ENCODE data around the gene KRT17. TPM values are rescaled to one million over a fixed set of nuclear protein-coding genes. Genes with fewer than 3 reads are reported as not detected.
"Not testable (repeated sequence)": the region's sequence is repeated elsewhere in the genome, so short reads cannot be mapped to it uniquely, and the experiment has no call there.

Gene KRT17
- total RNA-seq, 1 donor from 2014 or later: 762 TPM

- no peak for DNase-seq (ENCODE audit: low spot score)
Measured at GRCh38 chr17:41578538-41578937, 45.8 kb downstream of the KRT17 start.

GRCh38 chr17:41576740-41577139 is 47.6 kb downstream of the KRT17 start:
- not testable (repeated sequence) for DNase-seq (ENCODE audit: low spot score)

- DNase-seq (ENCODE audit: low spot score): no peak
Measured at GRCh38 chr17:41575336-41575735, 49.0 kb downstream of the KRT17 start.

GRCh38 chr17:41571561-41572434 is 52.6 kb downstream of the KRT17 start, which contains the start of gene KRT9:
Gene KRT9, minus strand, starts transcription at chr17:41572059. Its CDS starts 67 bp downstream, at chr17:41571992.
- DNase-seq (ENCODE audit: low spot score): no peak

Other genes starting within 250 kb of the KRT17 start
- not detected for gene KRT34, start 242.3 kb downstream of the KRT17 start, total RNA-seq (ENCODE audit: insufficient read depth, low replicate concordance)
- gene KRT31, start 227.0 kb downstream of the KRT17 start, total RNA-seq (ENCODE audit: insufficient read depth, low replicate concordance): not detected
- not detected for gene KRT37, start 200.0 kb downstream of the KRT17 start, total RNA-seq (ENCODE audit: insufficient read depth, low replicate concordance)
- gene KRT38, start 183.6 kb downstream of the KRT17 start, total RNA-seq (ENCODE audit: insufficient read depth, low replicate concordance): 0.48 TPM
- 1.2 TPM for gene KRT32, start 157.2 kb downstream of the KRT17 start, total RNA-seq (ENCODE audit: insufficient read depth, low replicate concordance)
- not detected for gene KRT35, start 143.4 kb downstream of the KRT17 start, total RNA-seq (ENCODE audit: insufficient read depth, low replicate concordance)
- 1.9 TPM for gene KRT36, start 134.7 kb downstream of the KRT17 start, total RNA-seq (ENCODE audit: insufficient read depth, low replicate concordance)
- gene KRT13, start 119.0 kb downstream of the KRT17 start, total RNA-seq (ENCODE audit: insufficient read depth, low replicate concordance): 292 TPM
- gene KRT15, start 105.7 kb downstream of the KRT17 start, total RNA-seq (ENCODE audit: insufficient read depth, low replicate concordance): 24.1 TPM
- gene KRT19, start 96.3 kb downstream of the KRT17 start, total RNA-seq (ENCODE audit: insufficient read depth, low replicate concordance): 334 TPM
- not detected for gene KRT9, start 52.5 kb downstream of the KRT17 start, total RNA-seq (ENCODE audit: insufficient read depth, low replicate concordance)
- gene KRT14, start 37.7 kb downstream of the KRT17 start, total RNA-seq (ENCODE audit: insufficient read depth, low replicate concordance): 212 TPM
- 5.5 TPM for gene KRT16, start 11.8 kb downstream of the KRT17 start, total RNA-seq (ENCODE audit: insufficient read depth, low replicate concordance)
- gene EIF1, start 64.3 kb upstream of the KRT17 start, total RNA-seq (ENCODE audit: insufficient read depth, low replicate concordance): 146 TPM
- not detected for gene GAST, start 87.8 kb upstream of the KRT17 start, total RNA-seq (ENCODE audit: insufficient read depth, low replicate concordance)
- gene HAP1, start 110.1 kb upstream of the KRT17 start, total RNA-seq (ENCODE audit: insufficient read depth, low replicate concordance): 0.24 TPM
- 58.3 TPM for gene JUP, start 162.1 kb upstream of the KRT17 start, total RNA-seq (ENCODE audit: insufficient read depth, low replicate concordance)
- gene P3H4, start 187.4 kb upstream of the KRT17 start, total RNA-seq (ENCODE audit: insufficient read depth, low replicate concordance): 94.9 TPM
- gene FKBP10, start 188.4 kb upstream of the KRT17 start, total RNA-seq (ENCODE audit: insufficient read depth, low replicate concordance): 317 TPM
- 50.1 TPM for gene NT5C3B, start 211.7 kb upstream of the KRT17 start, total RNA-seq (ENCODE audit: insufficient read depth, low replicate concordance)
- gene KLHL10, start 213.2 kb upstream of the KRT17 start, total RNA-seq (ENCODE audit: insufficient read depth, low replicate concordance): 1.7 TPM
- 31.5 TPM for gene KLHL11, start 240.8 kb upstream of the KRT17 start, total RNA-seq (ENCODE audit: insufficient read depth, low replicate concordance)